Vagina (tissue), 2 donors: ENCODE results near the gene CCDC18.

Source experiments
- POLR2A ChIP-seq, 2 donors: fragments of 450-650 bp; IDR thresholded peaks; one replicate each; pipeline ENCODE4 v1.6.1; 2017; ENCODE audit warnings: antibody characterized with exemption in 2 of 2, mild to moderate bottlenecking in 2 of 2, moderate library complexity in 2 of 2
- POLR2AphosphoS5 ChIP-seq, 2 donors: sonication (generic); formaldehyde crosslinking; IDR thresholded peaks; one replicate each; pipeline ENCODE4 v1.9.0; 2017; ENCODE audit warnings: antibody characterized with exemption in 2 of 2, mild to moderate bottlenecking in 2 of 2, low read depth in 1 of 2; ENCODE audit not compliant: insufficient read depth in 1 of 2
- TF ChIP-seq, protein P1 (sequence below), 3 experiments: fragments of 450-650 bp in 2 of 3; fragments of 200-600 bp in 1 of 3; sonication (generic) in 1 of 3; IDR thresholded peaks; one replicate each; pipeline ENCODE4 v1.5.1; 2017 to 2019; ENCODE audit warnings: antibody characterized with exemption in 3 of 3, mild to moderate bottlenecking in 2 of 3, moderate library complexity in 2 of 3

DNA sequence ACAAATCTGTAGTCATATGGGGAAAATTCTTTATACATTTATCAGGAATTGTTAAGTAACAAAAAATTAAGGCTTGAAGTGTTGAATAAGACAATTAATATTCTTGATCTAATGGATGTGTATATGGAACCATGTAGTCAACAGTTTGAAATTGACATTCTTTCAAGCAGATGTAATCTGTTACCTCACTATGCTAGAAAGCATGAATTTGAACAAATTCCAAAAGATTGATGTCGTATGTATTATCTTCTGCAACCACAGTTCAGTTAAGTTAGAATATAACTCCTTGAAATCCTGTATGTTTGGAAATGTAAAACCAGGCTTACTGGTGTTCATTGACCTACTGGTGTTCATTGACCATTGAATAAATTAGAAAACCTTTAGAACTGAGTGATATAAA, 16.1 kb downstream of the CCDC18 start:
- TF ChIP-seq POLR2AphosphoS5 (IDR thresholded peaks at IDR 0.05; ENCODE audit: insufficient read depth in 1 of 2, low read depth in 1 of 2) (no peak), POLR2A (IDR thresholded peaks at IDR 0.05) (no peak)
- TF ChIP-seq, protein P1, sequence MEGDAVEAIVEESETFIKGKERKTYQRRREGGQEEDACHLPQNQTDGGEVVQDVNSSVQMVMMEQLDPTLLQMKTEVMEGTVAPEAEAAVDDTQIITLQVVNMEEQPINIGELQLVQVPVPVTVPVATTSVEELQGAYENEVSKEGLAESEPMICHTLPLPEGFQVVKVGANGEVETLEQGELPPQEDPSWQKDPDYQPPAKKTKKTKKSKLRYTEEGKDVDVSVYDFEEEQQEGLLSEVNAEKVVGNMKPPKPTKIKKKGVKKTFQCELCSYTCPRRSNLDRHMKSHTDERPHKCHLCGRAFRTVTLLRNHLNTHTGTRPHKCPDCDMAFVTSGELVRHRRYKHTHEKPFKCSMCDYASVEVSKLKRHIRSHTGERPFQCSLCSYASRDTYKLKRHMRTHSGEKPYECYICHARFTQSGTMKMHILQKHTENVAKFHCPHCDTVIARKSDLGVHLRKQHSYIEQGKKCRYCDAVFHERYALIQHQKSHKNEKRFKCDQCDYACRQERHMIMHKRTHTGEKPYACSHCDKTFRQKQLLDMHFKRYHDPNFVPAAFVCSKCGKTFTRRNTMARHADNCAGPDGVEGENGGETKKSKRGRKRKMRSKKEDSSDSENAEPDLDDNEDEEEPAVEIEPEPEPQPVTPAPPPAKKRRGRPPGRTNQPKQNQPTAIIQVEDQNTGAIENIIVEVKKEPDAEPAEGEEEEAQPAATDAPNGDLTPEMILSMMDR (IDR thresholded peaks at IDR 0.05), result no peak
